ENCODE measurements around the gene ZFP62.

The ZFP62 gene

GRCh38 chr5:180815293-180815917 lies 45.7 kb downstream of the ZFP62 start:
- Mint-ChIP-seq H3K4me1 (ENCODE audit: low read depth) (peaks cover 70% of the 10 kb centered on the region), H3K27ac (no peak overlapping the region), H3K27me3 (no peaks in the 10 kb centered on the region), H3K4me3 (no peak overlapping the region), H3K9me3 (no peaks in the 10 kb centered on the region), H3K36me3 (ENCODE audit: low read depth) (no peaks in the 10 kb centered on the region)
- DNase-seq = peak; percentile 7

- H3K4me3 Mint-ChIP-seq = no peak overlapping the region
- H3K36me3 Mint-ChIP-seq (ENCODE audit: low read depth) = peaks cover 6% of the 10 kb centered on the region
- no peaks in the 10 kb centered on the region for H3K9me3 Mint-ChIP-seq
- H3K4me1 Mint-ChIP-seq (ENCODE audit: low read depth) = peaks cover 75% of the 10 kb centered on the region
- H3K27ac Mint-ChIP-seq = peak overlapping the region; percentile 4
- H3K27me3 Mint-ChIP-seq = no peaks in the 10 kb centered on the region
- DNase-seq = peak; percentile 26
Observed at GRCh38 chr5:180813420-180813819, 47.7 kb downstream of the ZFP62 start.

GRCh38 chr5:180811623-180812124 lies 49.4 kb downstream of the ZFP62 start:
- peaks cover 75% of the 10 kb centered on the region for H3K4me1 Mint-ChIP-seq (ENCODE audit: low read depth)
- peak overlapping the region; percentile 90 for H3K4me3 Mint-ChIP-seq
- no peaks in the 10 kb centered on the region for H3K27me3 Mint-ChIP-seq
- H3K9me3 Mint-ChIP-seq = no peaks in the 10 kb centered on the region
- H3K27ac Mint-ChIP-seq = peak overlapping the region; percentile 96
- DNase-seq = peak; percentile 32
- peaks cover 19% of the 10 kb centered on the region for H3K36me3 Mint-ChIP-seq (ENCODE audit: low read depth)

DNA sequence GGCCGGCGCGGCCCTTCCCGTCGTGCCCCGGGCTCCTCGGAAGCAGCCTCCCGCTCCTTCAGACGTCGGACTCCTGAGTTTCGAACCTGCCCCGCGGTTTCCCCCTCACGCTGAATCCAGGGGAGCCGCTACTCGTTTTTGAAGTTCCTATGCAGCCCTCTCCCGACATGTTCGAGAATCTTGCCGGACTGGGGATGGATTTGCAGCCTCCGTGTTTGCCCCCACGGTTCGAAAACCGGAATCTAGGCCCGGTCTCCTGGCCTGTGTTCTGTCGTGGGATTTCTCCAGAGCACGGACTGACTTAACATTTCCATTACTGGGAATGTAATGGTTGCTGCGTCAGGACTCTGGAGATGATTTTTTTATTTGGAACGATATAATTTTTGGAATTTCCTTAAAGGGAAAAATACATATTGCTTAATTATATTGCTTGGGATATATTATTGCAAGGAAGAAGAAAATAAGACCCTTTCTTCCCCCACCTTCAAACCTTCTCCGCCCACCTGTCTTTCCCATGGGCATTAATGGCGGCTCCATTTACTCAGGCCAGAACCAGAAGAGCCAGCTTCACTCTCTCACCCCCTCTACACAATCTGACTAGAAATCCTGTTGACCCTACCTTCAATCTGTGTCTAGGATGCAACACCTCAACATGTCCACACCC lies 50.0 kb downstream of the ZFP62 start:
- no peak for DNase-seq
- H3K4me1 Mint-ChIP-seq (ENCODE audit: low read depth) = peaks cover 77% of the 10 kb centered on the region
- peaks cover 25% of the 10 kb centered on the region for H3K36me3 Mint-ChIP-seq (ENCODE audit: low read depth)
- no peaks in the 10 kb centered on the region for H3K27me3 Mint-ChIP-seq
- H3K9me3 Mint-ChIP-seq = no peaks in the 10 kb centered on the region
- peak overlapping the region; percentile 90 for H3K4me3 Mint-ChIP-seq
- H3K27ac Mint-ChIP-seq = peak overlapping the region; percentile 96

DNA sequence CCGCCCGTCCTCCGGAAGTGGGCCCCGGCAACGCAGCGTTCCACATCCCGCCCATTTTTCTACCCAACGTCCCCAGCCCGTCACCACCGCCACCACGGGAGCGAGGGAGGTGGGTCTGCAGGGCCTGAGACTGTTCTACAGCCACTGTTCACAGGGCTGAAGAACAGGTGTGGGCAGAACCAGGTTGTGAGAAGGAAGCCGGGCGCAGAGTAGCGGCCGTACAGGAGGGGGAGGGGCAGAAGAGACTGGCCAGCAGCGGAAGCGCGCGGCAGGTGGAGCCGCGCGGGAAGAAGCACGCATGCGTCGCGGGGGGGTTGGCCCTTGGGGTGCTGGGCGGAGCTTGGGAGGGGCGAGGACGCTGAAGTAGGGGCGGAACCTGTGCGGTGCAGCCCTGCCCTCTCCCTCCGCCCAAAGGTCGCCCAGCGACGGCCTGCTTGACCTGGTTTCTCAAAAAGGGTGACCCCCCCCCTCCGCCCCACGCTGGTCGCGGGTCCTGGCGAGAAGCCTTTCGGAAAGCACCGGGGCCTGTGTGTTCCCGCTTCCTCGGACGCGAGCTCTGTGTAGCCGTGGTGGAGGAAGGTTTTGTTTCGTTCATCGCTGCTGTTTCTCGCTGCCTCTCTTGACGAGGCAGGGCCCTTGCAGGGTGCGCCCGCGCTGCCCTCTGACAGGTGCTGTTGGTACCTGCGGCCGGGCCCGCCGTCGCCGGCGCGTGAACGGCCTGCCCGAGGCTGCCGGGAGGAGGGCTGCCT lies 50.7 kb downstream of the ZFP62 start:
- Mint-ChIP-seq H3K27ac (peak overlapping the region; percentile 100), H3K27me3 (no peaks in the 10 kb centered on the region), H3K4me3 (peak overlapping the region; percentile 90), H3K36me3 (ENCODE audit: low read depth) (peaks cover 29% of the 10 kb centered on the region), H3K9me3 (no peaks in the 10 kb centered on the region), H3K4me1 (ENCODE audit: low read depth) (peaks cover 77% of the 10 kb centered on the region)
- DNase-seq = peak; percentile 98

- Mint-ChIP-seq H3K27ac (peak overlapping the region; percentile 100), H3K4me1 (ENCODE audit: low read depth) (peaks cover 80% of the 10 kb centered on the region), H3K27me3 (no peaks in the 10 kb centered on the region), H3K36me3 (ENCODE audit: low read depth) (peaks cover 36% of the 10 kb centered on the region), H3K9me3 (no peaks in the 10 kb centered on the region), H3K4me3 (peak overlapping the region; percentile 90)
- peak; percentile 96 for DNase-seq
Observed at GRCh38 chr5:180809403-180810209, 51.5 kb downstream of the ZFP62 start.

DNA sequence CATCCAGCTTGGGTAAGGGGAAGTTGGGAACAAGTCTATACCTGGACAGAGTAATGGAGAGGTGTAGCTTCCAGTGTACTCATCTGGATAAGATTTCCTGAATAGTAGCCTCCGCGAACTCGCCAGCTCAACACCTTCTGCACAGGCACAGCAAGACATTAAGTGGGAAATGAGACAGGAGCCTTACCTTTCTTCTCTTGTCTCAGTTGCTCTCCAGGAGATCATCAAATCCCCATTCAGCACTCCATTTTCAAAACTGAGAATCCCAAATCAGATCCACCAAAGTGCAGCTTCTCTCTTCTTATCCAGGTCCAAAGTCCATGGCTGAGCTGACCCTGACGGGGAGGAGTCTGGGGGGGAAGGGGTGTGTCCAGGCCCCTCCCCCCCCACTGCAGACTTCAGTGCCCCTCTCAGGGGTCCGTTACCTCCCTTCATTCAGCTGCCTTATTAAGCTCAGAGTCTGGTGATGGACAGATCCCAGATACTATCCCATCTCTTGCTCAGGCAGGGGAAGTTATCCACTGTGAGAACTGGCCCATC lies 52.5 kb downstream of the ZFP62 start:
- Mint-ChIP-seq H3K9me3 (no peaks in the 10 kb centered on the region), H3K27me3 (no peaks in the 10 kb centered on the region), H3K36me3 (ENCODE audit: low read depth) (peaks cover 44% of the 10 kb centered on the region), H3K4me3 (peak overlapping the region; percentile 90), H3K27ac (peak overlapping the region; percentile 100), H3K4me1 (ENCODE audit: low read depth) (peaks cover 78% of the 10 kb centered on the region)
- peak; percentile 31 for DNase-seq

DNA sequence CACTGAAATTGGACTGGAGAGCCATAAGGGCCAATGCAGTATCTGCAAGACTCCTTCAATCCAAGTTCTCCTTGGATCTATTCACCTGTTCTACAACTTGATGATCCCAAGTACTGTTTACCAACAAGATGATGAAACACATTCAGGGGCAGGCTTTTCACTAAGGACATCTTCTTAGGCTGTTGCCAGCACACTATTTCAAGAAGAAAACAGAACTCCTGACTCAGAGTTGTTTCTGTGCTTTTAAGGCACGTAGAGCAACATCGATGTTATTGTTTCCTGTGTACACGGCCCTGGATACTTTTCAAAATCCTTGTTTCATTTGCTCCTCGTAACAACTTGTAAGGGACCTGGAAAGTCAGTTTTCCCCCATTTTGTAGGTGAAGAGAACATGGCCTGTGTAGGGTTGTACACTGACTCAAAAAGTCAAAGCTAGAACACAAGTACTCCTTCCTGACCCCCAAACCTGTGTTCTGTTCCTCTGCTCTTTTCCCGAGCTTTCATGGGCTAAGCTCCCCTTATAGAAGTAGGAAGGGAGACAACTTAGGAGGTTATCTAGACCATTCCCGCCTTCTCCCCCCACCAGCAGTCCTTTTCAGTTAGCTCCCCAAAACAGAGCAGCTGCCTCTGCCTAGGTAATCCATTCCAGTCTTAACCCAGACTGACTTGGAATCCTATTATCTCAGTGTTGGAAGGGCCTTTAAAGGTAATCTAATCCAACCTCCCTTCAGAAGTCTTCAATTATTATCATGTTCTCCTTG lies 53.2 kb downstream of the ZFP62 start:
- H3K27ac Mint-ChIP-seq = peak overlapping the region; percentile 100
- H3K36me3 Mint-ChIP-seq (ENCODE audit: low read depth) = peaks cover 48% of the 10 kb centered on the region
- DNase-seq = peak; percentile 22
- peaks cover 71% of the 10 kb centered on the region for H3K4me1 Mint-ChIP-seq (ENCODE audit: low read depth)
- H3K4me3 Mint-ChIP-seq = peak overlapping the region; percentile 90
- no peaks in the 10 kb centered on the region for H3K27me3 Mint-ChIP-seq
- H3K9me3 Mint-ChIP-seq = no peaks in the 10 kb centered on the region

DNA sequence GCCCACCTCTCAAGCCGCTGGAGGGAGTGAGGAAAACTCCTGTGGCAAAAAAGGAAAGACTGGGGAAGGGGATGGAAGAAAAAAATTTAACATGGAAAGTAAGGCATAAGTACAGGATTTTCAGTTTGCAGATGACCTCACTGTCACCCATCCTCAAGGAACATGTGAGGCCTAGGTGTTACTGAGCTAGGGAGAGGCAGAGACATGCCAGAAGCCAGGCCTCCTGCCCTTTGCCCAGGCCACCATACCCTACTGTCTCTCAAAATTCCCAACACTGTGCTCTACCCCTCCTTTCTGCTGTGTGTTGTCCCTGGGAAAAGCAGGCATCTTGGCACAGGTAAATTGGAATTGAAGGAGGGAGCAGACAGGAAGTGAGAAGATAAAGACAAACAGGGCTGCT lies 54.0 kb downstream of the ZFP62 start:
- DNase-seq = no peak
- H3K9me3 Mint-ChIP-seq = no peaks in the 10 kb centered on the region
- no peaks in the 10 kb centered on the region for H3K27me3 Mint-ChIP-seq
- H3K36me3 Mint-ChIP-seq (ENCODE audit: low read depth) = peaks cover 49% of the 10 kb centered on the region
- peaks cover 68% of the 10 kb centered on the region for H3K4me1 Mint-ChIP-seq (ENCODE audit: low read depth)
- H3K4me3 Mint-ChIP-seq = peak overlapping the region; percentile 90
- peak overlapping the region; percentile 100 for H3K27ac Mint-ChIP-seq

- Mint-ChIP-seq H3K9me3 (no peaks in the 10 kb centered on the region), H3K4me3 (peak overlapping the region; percentile 90), H3K27ac (peak overlapping the region; percentile 100), H3K4me1 (ENCODE audit: low read depth) (peaks cover 67% of the 10 kb centered on the region), H3K36me3 (ENCODE audit: low read depth) (peaks cover 55% of the 10 kb centered on the region), H3K27me3 (no peaks in the 10 kb centered on the region)
- no peak for DNase-seq
Observed at GRCh38 chr5:180806351-180807011, 54.6 kb downstream of the ZFP62 start.

DNA sequence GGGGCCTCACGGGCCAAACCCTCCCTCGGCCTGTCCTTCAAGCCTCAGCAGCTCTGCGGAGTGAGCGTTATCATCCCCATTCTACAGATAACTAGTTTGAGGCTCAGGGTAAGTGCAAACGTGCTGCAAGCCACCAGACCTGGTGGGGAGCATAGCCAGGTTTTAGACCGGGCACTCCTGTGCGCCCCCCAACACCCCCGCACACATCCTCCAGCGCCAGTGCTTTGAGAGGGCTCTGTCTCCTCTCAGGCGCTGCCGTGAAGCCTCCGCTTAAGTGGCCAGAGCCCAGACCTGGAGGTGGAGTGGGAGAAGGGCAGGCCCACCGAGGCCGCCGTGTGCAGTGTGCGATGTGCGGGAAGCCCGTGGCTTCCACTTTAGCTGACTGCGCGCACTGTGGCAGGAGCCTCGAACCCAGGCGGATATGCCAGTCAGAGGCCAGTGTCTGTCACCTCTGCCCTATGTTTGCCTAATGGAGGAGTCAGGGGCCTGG lies 56.9 kb downstream of the ZFP62 start:
- Mint-ChIP-seq H3K9me3 (no peaks in the 10 kb centered on the region), H3K27me3 (no peaks in the 10 kb centered on the region), H3K27ac (peak overlapping the region; percentile 100), H3K4me1 (ENCODE audit: low read depth) (peaks cover 80% of the 10 kb centered on the region), H3K36me3 (ENCODE audit: low read depth) (peaks cover 73% of the 10 kb centered on the region), H3K4me3 (peak overlapping the region; percentile 90)
- DNase-seq = peak; percentile 59

DNA sequence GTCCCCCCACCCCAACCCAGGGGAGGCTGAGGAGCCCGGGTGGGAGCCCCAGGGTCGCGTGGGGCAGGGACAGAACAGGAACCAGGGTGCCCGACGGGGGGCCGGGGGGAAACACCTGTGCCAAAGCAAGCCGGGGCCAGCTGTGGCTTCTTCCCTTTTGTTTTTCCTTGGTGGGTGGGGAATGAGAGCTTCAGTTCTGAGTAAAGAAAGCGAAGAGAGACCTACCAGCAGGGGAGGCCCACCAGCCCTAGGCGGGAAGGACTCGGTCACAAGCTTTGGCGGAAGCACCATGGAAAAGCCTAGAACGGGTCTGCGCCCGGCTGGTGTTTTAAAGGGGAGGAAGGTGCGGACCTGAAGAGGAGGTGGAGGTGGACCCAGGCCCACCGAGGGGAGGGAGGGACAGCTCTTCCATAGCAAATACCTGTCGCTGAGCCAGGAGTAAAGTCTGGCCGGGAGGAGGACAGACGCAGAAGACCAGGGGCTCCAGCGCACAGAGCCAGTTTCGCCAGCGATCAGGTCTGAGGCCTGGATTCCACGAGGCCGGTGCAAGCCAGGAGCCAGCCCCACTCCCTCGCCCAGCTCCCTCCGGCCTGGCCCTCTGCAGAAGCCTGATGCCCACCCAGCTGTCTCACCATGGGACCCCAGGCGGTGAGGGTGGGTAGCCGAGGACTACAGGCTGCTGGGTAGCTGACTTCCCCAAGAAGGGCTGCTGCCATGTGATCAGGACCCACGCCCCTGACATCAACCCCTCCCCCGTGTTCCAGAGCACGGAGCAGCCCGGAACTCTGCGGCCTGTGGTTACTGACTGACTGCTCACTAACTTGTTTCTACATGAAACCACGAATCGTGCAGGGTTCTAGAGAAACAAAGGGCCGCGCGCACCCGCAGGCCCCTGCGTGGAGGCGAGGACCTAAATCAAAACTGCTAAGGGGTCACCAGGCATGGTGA lies 57.6 kb downstream of the ZFP62 start:
- Mint-ChIP-seq H3K4me3 (peak overlapping the region; percentile 90), H3K27ac (peak overlapping the region; percentile 100), H3K36me3 (ENCODE audit: low read depth) (peaks cover 79% of the 10 kb centered on the region), H3K27me3 (no peaks in the 10 kb centered on the region), H3K4me1 (ENCODE audit: low read depth) (peaks cover 81% of the 10 kb centered on the region), H3K9me3 (no peaks in the 10 kb centered on the region)
- peak; percentile 89 for DNase-seq

Data from activated T-cell treated with anti-CD3 and anti-CD28 coated beads, Interleukin-2, amount 50 U/mL, for 24 hours (primary cell).